NT2/D1 (cell line): Measurements from ENCODE around the gene GDF15.
A peak's percentile ranks its signal among the peaks of the same experiment; 100 is the strongest.
"Not testable (repeated sequence)": the region's sequence is repeated elsewhere in the genome, so short reads cannot be mapped to it uniquely, and the experiment has no call there.

Experiments used
- DNase-seq: peaks from one replicate; pipeline ENCODE4 v3.0.0-alpha.2; 2011; ENCODE audit warnings: low read depth, low spot score
- H3K27me3 ChIP-seq: 2 replicates; pipeline ENCODE4 v1.6.0; 2011; ENCODE audit warnings: mild to moderate bottlenecking; ENCODE audit not compliant: insufficient read length, insufficient read depth
- H3K36me3 ChIP-seq: 2 replicates; pipeline ENCODE4 v1.6.1; 2011; ENCODE audit warnings: mild to moderate bottlenecking, low read length, mixed read lengths; ENCODE audit not compliant: insufficient read depth, insufficient read length
- H3K4me1 ChIP-seq: 2 replicates; pipeline ENCODE4 v1.5.1; 2011; ENCODE audit not compliant: insufficient read depth, insufficient read length
- H3K4me3 ChIP-seq: 2 replicates; pipeline ENCODE4 v1.5.1; 2011; ENCODE audit warnings: low read depth; ENCODE audit not compliant: insufficient read length
- H3K9ac ChIP-seq: 2 replicates; pipeline ENCODE4 v1.6.0; 2011; ENCODE audit warnings: low read depth; ENCODE audit not compliant: insufficient read length
- H3K9me3 ChIP-seq: 2 replicates; pipeline ENCODE4 v1.5.1; 2011; ENCODE audit warnings: mild to moderate bottlenecking, low read length; ENCODE audit not compliant: insufficient read depth
- SUZ12 ChIP-seq: IDR thresholded peaks from 2 replicates; pipeline ENCODE4 v1.6.1; 2011; ENCODE audit not compliant: insufficient read length, insufficient read depth; ENCODE audit errors: extremely low read depth
- YY1 ChIP-seq: IDR thresholded peaks from 2 replicates; pipeline ENCODE4 v1.6.1; 2011; ENCODE audit not compliant: insufficient read length, insufficient read depth
- ZNF274 ChIP-seq: IDR thresholded peaks from 2 replicates; pipeline ENCODE4 v1.6.1; 2011; ENCODE audit warnings: mild to moderate bottlenecking, low read depth, low read length

The GDF15 gene

GRCh38 chr19:18353378-18354005, 32.5 kb upstream of the GDF15 start:
- Histone ChIP-seq H3K4me3 (no peak overlapping the region), H3K36me3 (peaks cover 15% of the 10 kb centered on the region), H3K9ac (no peak overlapping the region), H3K9me3 (no peaks in the 10 kb centered on the region), H3K27me3 (no peaks in the 10 kb centered on the region), H3K4me1 (peaks cover 2% of the 10 kb centered on the region)
- no peak for DNase-seq
- TF ChIP-seq YY1 (no peak), ZNF274 (no peak), SUZ12 (no peak)

GRCh38 chr19:18354743-18355142, 31.2 kb upstream of the GDF15 start:
- H3K36me3 ChIP-seq, result peaks cover 15% of the 10 kb centered on the region
- H3K27me3 ChIP-seq, result not testable (repeated sequence)

GRCh38 chr19:18357041-18357440, 28.9 kb upstream of the GDF15 start:
- Histone ChIP-seq H3K4me1 (peaks cover 2% of the 10 kb centered on the region), H3K4me3 (no peak overlapping the region), H3K27me3 (no peaks in the 10 kb centered on the region), H3K9ac (no peak overlapping the region), H3K36me3 (peaks cover 15% of the 10 kb centered on the region), H3K9me3 (no peaks in the 10 kb centered on the region)
- no peak for TF ChIP-seq SUZ12
- TF ChIP-seq ZNF274, result no peak
- TF ChIP-seq YY1, result no peak
- no peak for DNase-seq

More at GRCh38 chr19:18354743-18355142, 31.2 kb upstream of the GDF15 start:
- not testable (repeated sequence) for H3K4me3 ChIP-seq, DNase-seq, H3K4me1 ChIP-seq, H3K9ac ChIP-seq, H3K9me3 ChIP-seq

- H3K4me3 ChIP-seq, result no peak overlapping the region
- no peak for DNase-seq
- H3K9ac ChIP-seq, result no peak overlapping the region
- H3K4me1 ChIP-seq, result no peaks in the 10 kb centered on the region
- no peaks in the 10 kb centered on the region for H3K9me3 ChIP-seq
- peaks cover 8% of the 10 kb centered on the region for H3K36me3 ChIP-seq
- no peaks in the 10 kb centered on the region for H3K27me3 ChIP-seq
- TF ChIP-seq SUZ12 (no peak), YY1 (no peak), ZNF274 (no peak)
Measured at GRCh38 chr19:18361646-18362045, 24.3 kb upstream of the GDF15 start.

- DNase-seq, result no peak
- Histone ChIP-seq H3K36me3 (no peaks in the 10 kb centered on the region), H3K9ac (no peak overlapping the region), H3K4me1 (no peaks in the 10 kb centered on the region), H3K4me3 (no peak overlapping the region), H3K27me3 (no peaks in the 10 kb centered on the region), H3K9me3 (no peaks in the 10 kb centered on the region)
- no peak for TF ChIP-seq SUZ12
- no peak for TF ChIP-seq ZNF274
- no peak for TF ChIP-seq YY1
Measured at GRCh38 chr19:18362934-18363542, 22.9 kb upstream of the GDF15 start.

- no peak for DNase-seq
- no peaks in the 10 kb centered on the region for H3K36me3 ChIP-seq
- no peak overlapping the region for H3K9ac ChIP-seq
- H3K9me3 ChIP-seq, result no peaks in the 10 kb centered on the region
- H3K27me3 ChIP-seq, result no peaks in the 10 kb centered on the region
- TF ChIP-seq YY1 (no peak), SUZ12 (no peak), ZNF274 (no peak)
- no peak overlapping the region for H3K4me3 ChIP-seq
- peaks cover 2% of the 10 kb centered on the region for H3K4me1 ChIP-seq
Measured at GRCh38 chr19:18363787-18364186, 22.2 kb upstream of the GDF15 start.

- not testable (repeated sequence) for H3K36me3 ChIP-seq, H3K27me3 ChIP-seq, H3K4me1 ChIP-seq, H3K4me3 ChIP-seq, H3K9ac ChIP-seq, DNase-seq, H3K9me3 ChIP-seq
Measured at GRCh38 chr19:18364277-18364825, 21.6 kb upstream of the GDF15 start.

GRCh38 chr19:18364826-18365528, 21.0 kb upstream of the GDF15 start:
- Histone ChIP-seq H3K27me3 (no peaks in the 10 kb centered on the region), H3K4me1 (peaks cover 2% of the 10 kb centered on the region), H3K9ac (no peak overlapping the region), H3K9me3 (no peaks in the 10 kb centered on the region), H3K4me3 (no peak overlapping the region), H3K36me3 (no peaks in the 10 kb centered on the region)
- no peak for TF ChIP-seq YY1
- TF ChIP-seq SUZ12, result no peak
- DNase-seq, result peak; percentile 68
